ENCODE data around the gene ACSL1. TPM values are rescaled to one million over a fixed set of nuclear protein-coding genes. Genes with fewer than 3 reads are reported as not detected.

ACSL1 gene
- total RNA-seq (2022; extraction: Qiagen RNA extraction): 27.9 to 31.4 TPM (median 29.5 TPM) in 5 replicates

GRCh38 chr4:184825896-184826690 lies at the start of gene ACSL1:
Gene ACSL1 (minus strand): TSS chr4:184825968. CDS start chr4:184803514, 22,454 bp downstream.

GRCh38 chr4:184733654-184734524 lies 91.9 kb downstream of the ACSL1 start, which contains the start of gene CENPU:
Gene CENPU (minus strand): TSS chr4:184734096. CDS start chr4:184734062, 34 bp downstream.

Other genes starting within 250 kb of the ACSL1 start
- gene CASP3, start 176.5 kb downstream of the ACSL1 start, total RNA-seq (2022; extraction: Qiagen RNA extraction): 20.3 to 22.7 TPM (median 21.7 TPM) in 5 replicates
- gene PRIMPOL, start 176.2 kb downstream of the ACSL1 start, total RNA-seq (2022; extraction: Qiagen RNA extraction): 6.3 to 7.2 TPM (median 7.1 TPM) in 5 replicates
- 22.2 to 25.3 TPM (median 24.1 TPM) in 5 replicates for gene CENPU, start 91.9 kb downstream of the ACSL1 start, total RNA-seq (2022; extraction: Qiagen RNA extraction)
- not detected in 5 replicates for gene HELT, start 192.5 kb upstream of the ACSL1 start, total RNA-seq (2022; extraction: Qiagen RNA extraction)